ENCODE measurements around the gene NEDD4L.
A peak's percentile ranks its signal among the peaks of the same experiment; 100 is the strongest.
"Not testable (repeated sequence)": the region's sequence is repeated elsewhere in the genome, so short reads cannot be mapped to it uniquely, and the experiment has no call there.

The NEDD4L gene

DNA sequence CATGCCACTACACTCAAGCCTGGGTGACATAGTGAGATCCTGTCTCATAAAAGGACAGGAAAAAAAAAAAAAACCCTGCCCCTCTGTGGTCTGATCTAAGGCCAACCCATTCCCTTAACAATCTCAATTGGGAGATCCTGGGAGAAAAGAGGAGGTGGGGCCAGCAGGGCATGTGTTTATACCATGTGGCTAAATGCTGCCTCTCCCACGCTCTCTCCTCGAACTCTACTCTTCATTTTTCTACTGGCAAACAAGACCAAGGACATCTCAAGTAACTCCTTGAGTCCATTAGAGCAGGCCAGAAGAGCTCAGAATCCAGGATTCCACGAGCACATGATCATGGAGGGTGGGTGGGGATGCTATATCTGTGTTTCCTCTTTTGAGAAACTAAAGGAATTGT lies 16.7 kb upstream of the NEDD4L start:
- no peak for DNase-seq (ENCODE audit: low read depth)

DNA sequence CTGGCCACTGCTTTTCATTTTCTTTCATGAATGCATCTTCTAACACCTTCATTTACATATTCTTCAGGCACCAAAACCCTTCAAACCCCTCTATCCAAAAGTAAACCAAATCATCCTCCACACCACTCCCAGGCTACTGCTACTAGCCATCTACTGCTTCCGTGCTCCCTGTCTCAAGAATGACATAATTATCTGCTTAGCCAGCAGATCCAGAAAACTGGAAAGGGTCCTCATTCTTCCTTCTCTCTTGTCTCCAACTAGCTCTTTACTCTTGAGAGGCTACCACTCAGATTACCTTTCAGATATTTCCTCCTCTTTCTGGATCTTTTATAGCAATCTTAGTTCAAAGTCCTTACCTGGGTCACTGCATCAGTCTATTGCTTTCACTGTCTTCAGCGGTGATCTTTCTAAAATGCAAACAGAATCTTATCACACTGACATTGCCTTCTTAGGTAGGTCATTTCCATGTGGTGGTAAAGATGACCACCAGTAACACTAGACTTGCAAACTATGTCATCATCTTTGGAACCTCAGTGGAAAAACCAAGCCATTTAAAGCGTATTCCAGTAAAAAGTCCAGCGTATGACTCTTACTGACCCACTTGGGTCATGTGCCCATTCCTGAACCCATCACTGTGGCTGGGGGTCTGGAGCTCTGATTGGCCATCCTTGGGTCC lies 15.8 kb upstream of the NEDD4L start:
- no peak for DNase-seq (ENCODE audit: low read depth)

DNA sequence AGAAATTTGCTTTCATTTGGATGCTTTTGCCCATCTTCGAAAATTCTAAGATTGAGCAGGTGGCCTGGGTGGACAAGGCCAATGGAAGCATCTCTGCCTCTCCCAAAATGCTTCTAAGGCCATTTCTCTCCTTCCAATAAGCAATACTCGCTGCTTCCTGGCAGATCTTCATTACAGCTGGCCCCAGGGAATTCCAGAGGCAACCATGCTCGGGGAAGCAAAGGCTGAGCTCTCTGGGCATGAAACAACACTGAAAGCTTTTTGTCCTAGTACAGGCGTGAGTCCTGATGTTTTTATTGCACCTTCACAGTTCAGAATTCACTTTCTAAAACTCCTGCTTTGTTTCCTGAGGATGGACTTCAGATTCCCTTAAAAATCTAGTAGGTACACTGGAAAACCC lies 11.8 kb upstream of the NEDD4L start:
- DNase-seq (ENCODE audit: low read depth) = no peak

DNA sequence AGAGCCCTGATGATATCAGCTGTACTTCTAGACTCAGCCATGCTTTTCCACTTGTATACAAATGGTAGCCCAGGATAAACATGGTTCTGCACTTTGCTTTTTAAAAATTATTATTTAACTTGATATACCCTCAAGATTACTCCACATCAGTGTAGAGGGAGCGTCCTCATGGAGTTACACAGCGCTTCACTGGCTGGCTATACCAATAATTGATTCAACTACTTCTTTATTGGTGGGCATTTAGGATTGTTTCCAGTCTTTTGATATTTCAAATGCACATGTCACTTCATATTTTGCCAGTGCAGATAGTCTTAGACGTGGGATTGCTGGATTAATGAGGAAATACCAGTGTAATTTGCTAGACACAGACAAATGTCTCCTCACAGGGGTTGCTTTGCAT lies 10.8 kb upstream of the NEDD4L start:
- DNase-seq (ENCODE audit: low read depth) = no peak

DNA sequence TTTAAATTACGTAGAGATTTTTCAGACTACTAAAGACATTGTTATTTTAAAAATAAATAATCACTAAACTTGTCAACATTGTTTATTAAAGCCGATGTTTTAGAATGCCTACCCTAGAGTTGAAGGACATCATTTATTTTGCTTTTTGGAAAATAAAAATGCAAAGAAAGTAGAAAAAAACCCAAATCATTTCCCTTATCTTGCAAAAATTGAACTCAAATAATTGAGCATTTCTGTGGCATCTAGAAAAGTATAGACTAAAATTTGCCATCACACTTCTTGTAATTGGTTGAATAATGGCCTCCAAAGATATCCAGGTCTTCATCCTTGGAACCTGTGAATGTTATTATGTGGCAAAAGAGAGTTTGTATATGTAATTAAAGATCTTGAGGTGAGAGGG lies 9.7 kb upstream of the NEDD4L start:
- DNase-seq (ENCODE audit: low read depth) = no peak

DNA sequence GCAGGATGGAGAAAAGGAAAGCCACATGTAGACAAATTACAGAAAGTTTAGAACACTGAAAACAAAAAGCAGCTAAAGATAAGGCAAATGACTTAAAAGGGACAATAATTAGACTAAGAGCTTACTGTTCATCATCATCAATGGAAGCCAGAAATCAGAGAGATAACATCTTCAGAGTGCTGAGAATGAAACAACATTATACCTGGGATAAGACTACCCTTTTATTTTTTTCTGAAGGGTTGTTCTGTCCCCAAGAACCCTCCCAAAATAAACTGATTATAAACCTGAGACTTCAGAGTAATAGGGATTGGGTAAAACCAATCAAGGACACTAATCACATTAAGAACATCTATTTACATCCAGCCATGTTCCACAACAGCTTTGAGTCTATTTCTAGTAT lies 6.9 kb upstream of the NEDD4L start:
- no peak for DNase-seq (ENCODE audit: low read depth)

DNA sequence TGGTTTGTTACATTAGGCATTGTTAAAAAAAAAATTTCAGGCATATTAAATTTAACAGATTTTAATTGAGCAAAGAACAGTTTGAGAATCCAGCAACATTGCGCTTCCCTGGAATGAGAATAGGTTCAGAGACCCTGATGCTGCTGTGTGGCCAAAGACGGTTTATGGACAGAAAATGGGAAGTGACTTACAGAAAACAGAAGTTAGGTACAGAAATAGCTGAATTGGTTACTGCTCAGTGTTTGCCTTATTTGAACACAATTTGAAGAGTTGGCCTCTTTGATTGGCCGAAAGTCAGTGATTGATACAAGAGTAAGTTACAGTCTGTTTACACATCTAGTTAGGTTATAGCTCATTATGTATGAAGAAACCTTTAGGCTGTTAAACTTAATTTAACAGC lies 6.0 kb upstream of the NEDD4L start:
- DNase-seq (ENCODE audit: low read depth) = no peak

DNA sequence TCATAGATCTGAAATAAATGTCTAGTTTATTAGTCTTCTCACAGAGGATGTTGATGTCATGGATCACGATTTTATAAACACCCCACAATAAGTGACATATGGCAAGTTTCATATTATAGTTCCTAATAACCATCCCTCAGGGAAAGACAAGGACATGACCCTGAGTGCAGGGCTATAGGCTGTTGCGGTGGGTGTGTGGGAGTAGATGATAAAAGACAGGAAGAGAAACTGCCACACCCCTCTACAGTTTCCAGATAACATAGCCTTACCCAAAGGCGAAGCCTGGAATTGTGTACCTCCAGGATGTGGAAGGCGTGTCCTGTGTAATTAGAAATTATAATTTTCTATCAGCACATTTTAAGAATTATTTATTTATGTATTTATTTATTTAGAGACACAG lies 2.4 kb upstream of the NEDD4L start:
- DNase-seq (ENCODE audit: low read depth) = no peak

DNA sequence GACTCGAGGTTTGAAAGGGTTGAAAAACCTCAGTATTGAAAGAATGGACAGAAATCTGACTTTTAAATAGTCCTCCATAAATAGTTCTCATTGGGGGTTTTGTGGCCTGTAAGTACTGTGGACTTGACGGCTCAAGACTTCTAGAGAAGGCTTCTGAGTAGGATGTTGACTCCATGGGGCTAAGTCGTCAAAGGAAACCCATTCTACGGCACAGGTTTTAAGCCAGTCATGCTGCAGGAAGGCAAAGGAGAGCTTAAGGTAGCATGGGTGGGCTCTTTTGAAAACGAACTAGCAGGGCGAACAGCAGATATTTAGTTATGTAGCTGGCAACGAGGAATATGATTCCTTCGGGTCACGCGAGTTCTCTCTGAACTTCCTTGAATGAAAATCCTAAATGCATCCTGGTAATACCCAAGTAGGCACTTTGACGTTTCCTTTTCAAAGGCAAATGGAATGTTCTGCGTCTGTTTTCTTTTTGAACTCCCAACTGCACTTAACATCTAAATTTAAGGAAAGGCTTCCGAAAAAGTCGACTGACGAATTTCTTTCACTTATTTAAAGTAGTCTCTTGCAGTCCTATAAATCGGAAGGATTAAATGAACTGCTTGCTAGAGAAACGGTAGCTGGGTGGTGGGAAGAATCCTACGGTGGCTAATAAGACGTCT lies 1.1 kb upstream of the NEDD4L start:
- DNase-seq (ENCODE audit: low read depth) = no peak

DNA sequence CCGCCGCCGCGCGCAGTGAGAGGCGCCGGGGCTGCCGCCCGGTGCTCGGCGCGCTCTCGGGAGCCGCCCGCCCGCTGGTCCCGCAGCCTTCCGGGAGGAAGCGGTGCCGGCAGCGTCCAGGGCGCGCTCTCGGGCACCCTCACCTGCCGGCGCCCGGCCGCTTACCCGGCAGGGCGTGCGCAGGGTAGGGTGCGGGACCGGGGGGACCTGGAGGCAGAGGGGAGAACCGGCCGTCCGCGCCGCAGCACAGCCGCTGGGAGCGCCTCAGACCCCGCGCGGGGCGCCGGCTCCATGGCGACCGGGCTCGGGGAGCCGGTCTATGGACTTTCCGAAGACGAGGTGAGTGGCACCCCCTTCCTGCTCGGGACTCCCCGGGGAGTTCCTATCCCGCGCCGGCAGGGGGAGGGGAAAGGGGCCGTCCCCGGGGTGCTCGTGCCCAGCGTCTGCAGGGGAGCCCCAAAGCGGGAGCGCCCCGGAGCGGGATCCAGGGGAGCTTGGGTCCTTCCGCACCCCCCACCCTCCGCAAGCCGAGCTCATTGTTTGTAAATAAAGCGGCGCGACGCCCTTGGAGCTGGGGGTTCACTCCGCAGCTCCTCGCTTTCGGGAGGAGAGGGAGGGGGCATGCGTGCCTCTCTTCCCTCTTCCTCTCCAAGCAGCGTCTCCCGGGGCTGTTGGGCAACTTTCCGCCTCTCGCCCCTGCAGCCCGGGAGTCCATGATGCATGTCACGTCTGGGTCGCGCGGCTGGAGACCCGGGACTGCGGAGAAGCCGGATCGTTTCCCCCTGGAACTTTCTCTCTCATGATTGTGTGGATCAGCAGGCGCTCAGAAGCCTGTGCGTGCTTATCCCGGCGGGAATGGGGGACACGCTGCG lies 580 bp downstream of the NEDD4L start:
- DNase-seq (ENCODE audit: low read depth) = peak; percentile 25

DNA sequence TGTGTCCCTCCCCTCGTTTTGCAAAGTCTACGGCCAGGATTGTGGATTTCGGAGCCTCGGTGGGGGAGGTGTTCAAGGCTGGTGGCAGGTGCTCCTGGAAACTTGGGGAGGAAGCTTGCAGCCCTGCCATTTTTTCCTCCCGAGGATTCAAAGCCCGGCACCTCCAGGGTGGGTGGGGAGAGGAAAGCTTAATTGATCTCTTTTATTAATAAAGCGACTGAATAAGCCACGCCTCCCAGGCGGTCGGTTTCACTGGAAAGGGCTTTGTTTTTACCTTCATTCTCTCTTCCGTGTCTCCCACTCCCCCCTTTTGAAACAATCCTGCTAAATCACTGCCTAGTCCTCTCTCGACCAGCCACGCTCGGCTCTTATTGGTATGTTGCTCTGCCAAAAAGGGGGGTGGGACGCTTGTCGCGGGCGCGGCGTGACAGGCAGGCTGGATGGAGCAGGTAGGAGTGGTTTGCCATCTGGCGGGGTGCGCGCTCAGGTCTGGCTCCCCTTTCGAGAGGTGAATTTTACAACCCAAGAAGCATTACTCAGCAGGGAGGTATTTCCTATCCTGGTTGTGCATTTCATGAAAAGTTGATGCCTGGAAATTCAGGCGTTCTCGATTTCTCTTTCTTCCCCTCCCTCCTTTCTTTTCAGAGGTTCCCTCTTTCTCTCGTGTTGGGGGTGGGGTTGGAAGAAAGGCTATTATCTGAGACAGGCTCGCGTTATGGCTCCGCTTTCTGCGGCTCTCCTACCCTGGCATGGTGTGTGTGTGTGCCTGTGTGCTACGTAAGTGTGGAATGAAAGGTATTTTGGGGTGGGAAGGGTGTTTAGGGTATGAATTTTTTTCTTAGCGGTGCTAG lies 1.4 kb downstream of the NEDD4L start:
- no peak for DNase-seq (ENCODE audit: low read depth)

DNA sequence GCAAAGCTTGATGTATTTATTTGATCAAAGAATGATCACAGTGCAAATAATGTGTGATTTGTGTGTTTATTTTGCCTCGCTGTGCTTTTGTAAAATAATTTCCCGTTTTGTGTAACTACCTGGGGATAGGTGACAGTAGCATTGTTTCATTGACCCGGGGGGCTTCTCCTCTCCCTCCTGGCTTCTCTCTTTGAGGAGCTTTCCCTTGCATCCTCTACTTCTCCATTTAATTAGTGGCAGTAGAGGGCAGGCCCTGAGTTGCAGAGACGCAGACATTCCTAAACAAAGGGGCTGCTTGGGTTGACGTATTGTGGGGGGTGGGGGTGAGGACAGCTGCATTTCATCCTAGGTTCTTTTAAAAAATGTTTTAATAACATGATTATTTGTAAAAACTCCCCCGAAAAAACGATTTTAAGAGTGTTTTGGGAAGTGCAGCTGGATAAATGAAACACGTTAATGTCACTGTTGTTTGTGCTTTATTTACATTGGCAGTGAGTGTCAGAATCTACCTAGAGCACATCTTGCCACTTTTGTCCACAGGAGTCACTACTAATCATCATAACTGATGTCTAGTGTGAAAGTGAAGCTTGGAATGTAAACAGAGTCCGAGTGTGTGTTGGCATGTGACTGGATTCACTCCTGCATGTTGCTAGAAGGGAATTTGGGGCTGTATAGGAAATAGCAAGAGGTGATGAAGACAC lies 2.2 kb downstream of the NEDD4L start:
- no peak for DNase-seq (ENCODE audit: low read depth)

DNA sequence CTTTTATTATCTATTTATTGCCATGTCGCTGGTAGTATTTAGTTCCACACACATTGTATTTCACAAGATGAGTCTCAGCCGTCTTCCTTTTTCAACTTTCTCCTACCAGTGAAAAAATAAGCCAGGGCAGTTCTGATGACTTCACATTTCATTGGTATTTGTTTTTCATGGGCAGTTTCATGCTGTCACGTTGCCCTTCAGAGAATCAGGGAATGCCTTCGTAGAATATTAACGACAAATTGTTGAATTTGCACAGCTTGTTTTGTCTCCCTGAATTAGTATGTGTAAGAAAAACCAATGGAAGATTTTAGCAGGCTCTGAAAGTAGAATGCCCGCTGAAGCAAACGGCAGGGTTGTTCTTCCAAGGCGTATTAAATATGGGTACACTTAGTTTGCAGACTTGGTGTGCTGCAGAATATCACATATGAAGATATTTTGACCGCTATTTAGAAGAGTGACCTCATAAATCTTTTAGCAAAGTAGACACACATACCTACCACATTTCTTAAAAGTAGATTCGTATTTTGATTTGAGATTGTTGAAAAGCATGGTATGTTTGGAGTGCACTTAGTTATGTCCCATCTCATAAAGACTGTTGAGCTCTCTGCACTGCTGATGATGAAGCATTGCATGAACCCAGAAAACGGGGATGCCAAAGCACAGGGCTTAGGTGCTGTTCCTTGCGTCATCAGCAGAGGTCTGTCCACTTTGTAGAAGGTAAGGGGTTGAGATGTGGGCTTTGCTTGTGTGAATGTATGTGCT lies 2.9 kb downstream of the NEDD4L start:
- no peak for DNase-seq (ENCODE audit: low read depth)

DNA sequence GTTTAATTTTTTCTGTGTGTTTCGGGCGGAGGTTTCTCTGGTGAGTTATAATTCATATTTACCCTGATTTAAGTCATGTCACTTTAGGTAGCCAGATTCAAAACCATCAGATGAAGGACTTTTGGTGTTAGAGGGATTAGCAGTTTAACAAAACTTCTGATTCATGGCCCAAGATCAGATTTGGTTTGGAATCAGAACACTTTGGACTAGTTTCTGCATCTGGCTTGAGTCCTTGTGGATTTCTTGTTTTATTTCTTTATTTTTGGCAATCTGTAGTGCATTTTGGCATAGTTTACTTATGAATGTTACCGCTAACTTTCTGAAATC lies 3.5 kb downstream of the NEDD4L start:
- DNase-seq (ENCODE audit: low read depth) = no peak

DNA sequence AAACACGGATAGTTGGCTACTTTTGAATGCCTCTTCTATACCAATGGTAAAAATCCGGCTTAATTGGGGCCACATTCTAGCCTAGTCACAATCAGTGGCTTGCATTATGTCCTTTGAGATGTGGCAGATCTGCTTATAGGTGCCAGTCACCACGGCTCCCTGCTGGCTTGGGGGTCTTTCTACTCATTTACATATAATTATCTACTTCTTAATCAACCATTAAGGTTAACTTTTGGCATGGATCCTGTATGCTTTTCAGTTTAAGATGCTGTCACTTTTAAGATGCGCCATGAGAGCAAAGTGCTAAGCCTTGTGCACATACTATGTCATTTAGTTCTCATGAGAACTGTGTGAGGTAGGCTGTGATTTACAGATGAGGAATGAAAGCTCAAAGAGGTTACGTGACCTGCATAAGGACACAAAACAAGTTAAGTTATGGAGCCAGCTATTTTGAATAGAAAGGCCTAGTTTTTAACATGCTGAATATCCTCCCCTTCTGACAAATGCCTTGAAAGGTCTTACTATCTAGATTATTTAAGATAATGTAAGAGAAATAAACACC lies 4.1 kb downstream of the NEDD4L start:
- DNase-seq (ENCODE audit: low read depth) = no peak

DNA sequence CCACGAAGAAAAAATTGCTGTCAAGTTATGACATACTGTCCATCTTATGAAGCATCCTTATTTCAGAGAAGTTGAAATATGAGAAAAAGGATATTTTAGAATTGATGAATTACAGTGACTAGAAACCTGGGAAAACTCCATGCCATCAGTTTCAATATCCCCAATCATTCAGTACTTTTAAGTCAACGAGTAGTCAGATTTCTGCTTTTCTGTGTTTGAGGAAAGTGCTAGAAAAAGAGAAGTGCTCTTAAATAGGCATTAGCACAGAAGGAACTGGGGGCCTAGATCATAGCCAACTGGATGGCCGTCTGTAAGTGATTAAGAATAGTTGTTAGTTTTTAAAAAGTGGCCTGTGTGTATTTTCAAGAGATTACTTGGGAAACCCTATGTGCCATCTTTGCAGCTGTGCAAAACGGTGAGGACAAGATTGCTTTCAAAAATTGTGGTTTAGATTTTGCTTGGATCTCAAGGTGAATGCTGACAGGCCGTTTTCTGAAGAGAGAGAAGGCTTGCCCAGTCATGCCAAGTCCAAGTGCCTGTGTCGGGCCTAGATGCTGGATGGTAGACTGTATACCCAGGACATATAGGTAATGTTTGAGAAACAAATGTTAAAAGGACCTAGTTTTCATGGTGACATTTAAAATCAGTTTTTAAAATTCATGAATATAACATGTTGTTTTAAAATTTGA lies 5.1 kb downstream of the NEDD4L start:
- DNase-seq (ENCODE audit: low read depth) = no peak

DNA sequence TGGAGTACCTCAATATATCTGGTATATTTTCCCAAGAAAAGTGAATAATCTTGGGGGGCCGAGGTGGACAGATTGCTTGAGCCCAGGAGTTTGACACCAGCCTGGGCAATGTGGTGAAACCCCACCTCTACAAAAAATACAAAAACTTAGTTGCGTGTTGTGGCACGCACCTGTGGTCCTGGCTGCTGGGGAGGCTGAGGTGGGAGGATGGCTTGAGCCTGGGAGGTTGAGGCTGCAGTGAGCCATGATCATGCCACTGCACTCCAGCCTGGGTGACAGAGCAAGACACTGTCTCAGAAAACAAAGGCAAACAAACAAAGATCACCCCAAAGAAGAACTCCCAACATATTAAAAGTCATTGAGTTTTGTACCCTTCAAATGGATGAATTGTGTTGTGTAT lies 6.9 kb downstream of the NEDD4L start:
- not testable (repeated sequence) for DNase-seq (ENCODE audit: low read depth)

DNA sequence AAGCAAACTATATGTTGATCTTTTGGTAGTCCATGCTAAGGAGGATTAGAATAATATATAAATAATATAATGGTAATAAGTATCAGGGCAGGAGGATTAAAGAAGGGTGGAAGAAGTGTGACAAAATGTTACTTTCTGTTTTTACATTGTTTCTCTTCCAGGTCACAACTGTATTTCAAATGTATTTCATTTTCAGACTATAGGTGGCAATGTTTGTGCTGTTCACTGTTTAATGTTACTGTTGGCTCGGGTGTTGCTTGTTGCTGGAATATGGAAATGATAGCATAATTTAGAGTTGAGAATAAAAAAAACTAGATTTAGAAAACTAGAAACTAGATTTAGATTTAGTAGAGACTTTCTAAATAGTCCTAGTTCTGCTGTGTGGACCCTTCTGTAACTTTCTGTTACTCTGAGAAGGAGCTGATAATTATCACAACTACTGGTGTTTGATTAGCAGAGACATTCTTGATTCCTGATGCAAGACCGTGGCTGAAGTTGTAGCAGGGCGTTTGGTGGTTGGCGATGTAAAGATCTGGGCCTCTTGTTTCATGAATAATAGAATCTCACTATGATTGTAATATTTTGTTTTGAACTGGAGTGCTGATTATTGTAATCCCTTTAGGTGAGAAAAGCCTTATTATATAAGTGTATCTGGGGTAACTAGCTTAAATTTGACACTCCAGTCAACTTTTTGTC lies 7.9 kb downstream of the NEDD4L start:
- DNase-seq (ENCODE audit: low read depth) = no peak

DNA sequence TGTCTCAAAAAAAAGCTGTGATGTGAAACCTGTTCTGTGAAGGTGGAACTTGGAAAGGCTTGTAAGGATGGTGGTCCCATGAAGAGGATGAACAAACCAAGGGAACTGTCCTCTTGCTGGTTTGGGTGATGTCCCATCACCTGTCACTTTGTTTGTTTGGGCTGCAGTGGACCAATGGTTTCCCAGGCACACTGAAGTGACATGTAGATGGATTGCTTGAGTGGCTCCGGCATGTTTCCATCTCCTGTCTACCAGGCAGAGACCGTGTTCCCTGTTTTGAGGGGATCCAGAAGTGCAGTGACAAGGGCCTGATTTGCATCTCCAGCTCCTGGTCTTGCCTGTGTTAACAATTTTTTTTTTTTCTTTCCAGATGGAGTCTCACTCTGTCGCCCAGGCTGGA lies 8.9 kb downstream of the NEDD4L start:
- no peak for DNase-seq (ENCODE audit: low read depth)
